T-helper 2 cell treated with Interferon-gamma antibody and Interleukin-4, amounts not matched to agents 5 μg/mL and 100 μg/mL, for 36 hours (primary cell): ENCODE results near the gene KAT6B.
A peak's percentile ranks its signal among the peaks of the same experiment; 100 is the strongest.
"Not testable (repeated sequence)": the region's sequence is repeated elsewhere in the genome, so short reads cannot be mapped to it uniquely, and the experiment has no call there.

Experiments used
- DNase-seq: peaks from one replicate; pipeline ENCODE4 v3.0.0; 2021; ENCODE audit warnings: low spot score
- H3K27ac Mint-ChIP-seq: one replicate; pipeline ENCODE4 v1.8.0; 2021; ENCODE audit warnings: mild to moderate bottlenecking, mixed read lengths
- H3K27me3 Mint-ChIP-seq: one replicate; pipeline ENCODE4 v1.8.0; 2021; ENCODE audit warnings: low read depth, mixed read lengths
- H3K36me3 Mint-ChIP-seq: one replicate; pipeline ENCODE4 v1.8.0; 2021; ENCODE audit warnings: low read depth, mixed read lengths
- H3K4me1 Mint-ChIP-seq: one replicate; pipeline ENCODE4 v1.8.0; 2021; ENCODE audit warnings: low read depth, mixed read lengths
- H3K4me3 Mint-ChIP-seq: one replicate; pipeline ENCODE4 v1.8.0; 2022; ENCODE audit warnings: mild to moderate bottlenecking, moderate library complexity, mixed read lengths
- H3K9me3 Mint-ChIP-seq: one replicate; pipeline ENCODE4 v1.8.0; 2021; ENCODE audit warnings: mixed read lengths

The KAT6B gene

DNA sequence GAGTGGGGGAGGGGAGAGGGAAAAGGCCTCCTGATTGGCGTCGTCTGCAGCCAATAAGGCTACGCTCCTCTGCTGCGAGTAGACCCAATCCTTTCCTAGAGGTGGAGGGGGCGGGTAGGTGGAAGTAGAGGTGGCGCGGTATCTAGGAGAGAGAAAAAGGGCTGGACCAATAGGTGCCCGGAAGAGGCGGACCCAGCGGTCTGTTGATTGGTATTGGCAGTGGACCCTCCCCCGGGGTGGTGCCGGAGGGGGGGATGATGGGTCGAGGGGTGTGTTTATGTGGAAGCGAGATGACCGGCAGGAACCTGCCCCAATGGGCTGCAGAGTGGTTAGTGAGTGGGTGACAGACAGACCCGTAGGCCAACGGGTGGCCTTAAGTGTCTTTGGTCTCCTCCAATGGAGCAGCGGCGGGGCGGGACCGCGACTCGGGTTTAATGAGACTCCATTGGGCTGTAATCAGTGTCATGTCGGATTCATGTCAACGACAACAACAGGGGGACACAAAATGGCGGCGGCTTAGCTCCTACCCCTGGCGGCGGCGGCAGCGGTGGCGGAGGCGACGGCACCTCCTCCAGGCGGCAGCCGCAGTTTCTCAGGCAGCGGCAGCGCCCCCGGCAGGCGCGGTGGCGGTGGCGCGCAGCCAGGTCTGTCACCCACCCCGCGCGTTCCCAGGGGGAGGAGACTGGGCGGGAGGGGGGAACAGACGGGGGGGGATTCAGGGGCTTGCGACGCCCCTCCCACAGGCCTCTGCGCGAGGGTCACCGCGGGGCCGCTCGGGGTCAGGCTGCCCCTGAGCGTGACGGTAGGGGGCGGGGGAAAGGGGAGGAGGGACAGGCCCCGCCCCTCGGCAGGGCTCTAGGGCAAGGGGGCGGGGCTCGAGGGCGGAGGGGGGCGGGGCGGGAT is at the start of gene KAT6B:
Gene KAT6B, plus strand, starts transcription at position 459 of the 903 bp plus-strand sequence. CDS start 16,258 bp downstream, outside the sequence.
- H3K27ac Mint-ChIP-seq: peak within 1 kb of the TSS; percentile 98
- peak within 1 kb of the TSS; percentile 92 for H3K4me3 Mint-ChIP-seq
- H3K36me3 Mint-ChIP-seq: peaks cover 9% of the 10 kb centered on the region
- peaks cover 59% of the 10 kb centered on the region for H3K4me1 Mint-ChIP-seq
- peak; percentile 100 for DNase-seq
- no peaks in the 10 kb centered on the region for H3K27me3 Mint-ChIP-seq
- no peaks in the 10 kb centered on the region for H3K9me3 Mint-ChIP-seq

DNA sequence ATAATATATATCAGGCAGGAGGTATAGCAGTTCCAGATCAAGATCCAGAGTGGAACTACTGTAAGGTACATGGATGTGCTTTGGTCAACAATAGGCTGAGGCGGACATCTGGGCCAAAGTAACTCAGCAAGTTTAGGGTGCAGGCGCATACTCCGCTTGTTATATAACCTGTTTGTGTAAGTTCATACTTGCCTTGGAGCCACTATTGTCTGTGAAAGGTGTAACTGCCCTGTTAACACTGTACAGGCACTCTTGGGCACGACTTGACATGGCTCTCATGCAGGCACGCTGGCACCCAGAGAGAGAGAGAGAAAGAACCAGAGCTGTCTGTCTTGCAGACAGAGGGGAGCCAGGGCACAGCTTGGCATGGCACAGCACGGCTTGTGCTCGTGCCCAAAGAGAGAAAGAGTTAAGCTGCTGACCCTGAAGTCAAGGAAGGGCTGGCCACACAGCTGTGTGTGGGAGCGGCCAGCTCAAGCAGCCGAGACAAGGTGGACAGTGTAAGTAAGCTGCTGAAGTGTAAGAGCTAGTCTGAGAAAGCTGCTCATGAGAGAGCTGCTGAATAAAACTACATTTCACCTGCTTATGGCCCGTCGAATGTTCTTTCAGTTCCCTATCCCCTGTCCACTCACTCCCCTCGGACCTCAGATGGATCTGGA is 47.8 kb upstream of the KAT6B start:
- DNase-seq: no peak
- no peaks in the 10 kb centered on the region for H3K27me3 Mint-ChIP-seq
- H3K36me3 Mint-ChIP-seq: no peaks in the 10 kb centered on the region
- no peaks in the 10 kb centered on the region for H3K4me1 Mint-ChIP-seq
- peaks cover 17% of the 10 kb centered on the region for H3K9me3 Mint-ChIP-seq
- H3K27ac Mint-ChIP-seq: no peak overlapping the region
- no peak overlapping the region for H3K4me3 Mint-ChIP-seq

DNA sequence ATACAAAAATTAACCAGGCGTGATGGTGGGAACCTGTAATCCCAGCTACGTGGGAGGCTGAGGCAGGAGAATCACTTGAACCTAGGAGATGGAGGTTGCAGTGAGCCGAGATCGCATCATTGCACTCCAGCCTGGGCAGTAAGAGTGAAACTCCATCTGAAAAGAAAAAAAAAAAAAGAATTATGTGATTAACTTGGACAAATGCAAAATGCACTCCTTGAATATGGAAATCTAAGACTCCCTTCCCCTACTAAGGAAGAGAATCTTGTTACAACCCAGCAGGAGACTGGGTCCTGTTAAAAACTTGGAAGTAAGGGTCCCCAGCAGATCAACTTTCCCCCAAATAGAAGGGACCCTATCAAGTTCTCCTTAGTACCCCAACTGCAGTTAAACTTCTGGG is 44.5 kb upstream of the KAT6B start:
- not testable (repeated sequence) for H3K4me1 Mint-ChIP-seq, H3K4me3 Mint-ChIP-seq, DNase-seq, H3K27ac Mint-ChIP-seq, H3K27me3 Mint-ChIP-seq, H3K9me3 Mint-ChIP-seq, H3K36me3 Mint-ChIP-seq

DNA sequence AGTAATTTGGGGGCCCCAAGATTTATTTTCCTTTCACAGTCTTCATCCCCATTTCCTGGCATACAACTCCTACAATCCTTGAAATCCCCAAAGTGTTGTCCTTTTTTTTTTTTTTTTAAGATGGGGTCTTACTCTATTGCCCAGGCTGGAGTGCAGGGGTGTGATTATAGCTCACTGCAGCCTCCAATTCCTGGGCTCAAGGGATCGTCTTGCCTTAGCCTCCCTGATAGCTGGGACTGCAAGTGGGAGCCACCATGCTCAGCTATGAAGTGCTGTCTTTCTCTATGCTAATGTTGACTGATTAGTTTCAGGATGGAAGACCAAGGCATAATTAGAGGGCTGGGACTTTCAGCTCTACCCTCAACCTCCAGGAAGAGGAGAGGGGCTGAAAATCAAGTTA is 41.9 kb upstream of the KAT6B start:
- no peak for DNase-seq
- H3K27me3 Mint-ChIP-seq: no peaks in the 10 kb centered on the region
- H3K9me3 Mint-ChIP-seq: no peaks in the 10 kb centered on the region
- H3K4me1 Mint-ChIP-seq: no peaks in the 10 kb centered on the region
- H3K36me3 Mint-ChIP-seq: no peaks in the 10 kb centered on the region
- H3K4me3 Mint-ChIP-seq: no peak overlapping the region
- no peak overlapping the region for H3K27ac Mint-ChIP-seq

DNA sequence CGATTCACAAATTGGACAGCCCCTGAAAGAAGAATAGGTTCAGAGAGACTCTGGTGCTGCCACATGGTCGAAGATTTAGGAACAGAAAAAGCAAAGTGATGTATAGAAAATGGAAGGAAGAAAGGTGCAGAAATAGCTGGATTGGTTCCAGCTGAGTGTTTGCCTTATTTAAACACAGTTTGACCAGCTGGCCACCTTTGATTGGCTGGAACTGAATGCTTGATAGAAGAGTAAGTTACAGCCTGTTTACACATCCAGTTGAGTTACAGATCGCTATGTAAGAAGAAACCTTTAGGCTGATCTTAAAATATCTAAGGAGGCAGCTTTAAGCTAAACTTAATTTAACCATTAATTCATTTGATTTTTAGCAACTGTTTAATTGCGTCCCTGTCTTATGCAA is 40.3 kb upstream of the KAT6B start:
- Mint-ChIP-seq H3K4me3 (no peak overlapping the region), H3K36me3 (no peaks in the 10 kb centered on the region), H3K27me3 (no peaks in the 10 kb centered on the region), H3K4me1 (no peaks in the 10 kb centered on the region), H3K9me3 (no peaks in the 10 kb centered on the region), H3K27ac (peak overlapping the region; percentile 15)
- no peak for DNase-seq

DNA sequence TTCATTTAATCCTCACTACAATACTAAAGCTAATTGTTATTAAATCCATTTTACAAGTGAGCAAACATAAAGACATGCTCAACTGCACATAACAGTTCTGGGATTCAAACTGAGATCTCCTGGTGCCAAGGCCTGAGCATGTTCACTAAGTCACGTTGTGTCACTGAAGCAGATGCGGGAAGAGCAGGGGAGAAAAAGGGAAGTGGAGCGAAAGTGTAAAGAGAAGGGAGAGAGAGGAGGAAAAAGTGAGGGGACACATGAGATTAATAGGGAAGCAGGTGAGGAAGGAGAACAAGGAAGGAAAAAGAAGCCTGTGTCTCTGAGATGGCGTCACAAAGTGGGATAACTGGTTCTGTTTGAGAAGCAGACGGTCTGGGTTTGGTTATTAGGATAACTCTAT is 38.9 kb upstream of the KAT6B start:
- no peaks in the 10 kb centered on the region for H3K36me3 Mint-ChIP-seq
- H3K9me3 Mint-ChIP-seq: no peaks in the 10 kb centered on the region
- no peaks in the 10 kb centered on the region for H3K27me3 Mint-ChIP-seq
- no peaks in the 10 kb centered on the region for H3K4me1 Mint-ChIP-seq
- DNase-seq: no peak
- H3K4me3 Mint-ChIP-seq: no peak overlapping the region
- no peak overlapping the region for H3K27ac Mint-ChIP-seq

DNA sequence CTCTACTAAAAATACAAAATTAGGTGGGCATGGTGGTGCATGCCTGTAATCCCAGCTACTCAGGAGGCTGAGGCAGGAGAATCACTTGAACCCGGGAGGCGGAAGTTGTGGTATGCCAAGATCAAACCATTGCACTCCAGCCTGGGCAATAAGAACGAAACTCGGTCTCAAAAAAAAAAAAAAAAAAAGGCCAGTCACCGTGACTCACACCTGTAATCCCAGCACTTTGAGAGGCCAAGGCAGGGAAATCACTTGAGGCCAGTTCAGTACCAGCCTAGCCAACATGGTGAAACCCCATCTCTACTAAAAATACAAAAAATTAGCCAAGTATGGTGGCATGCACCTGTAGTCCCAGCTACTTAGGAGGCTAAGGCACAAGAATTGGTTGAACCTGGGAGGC is 34.4 kb upstream of the KAT6B start:
- not testable (repeated sequence) for H3K27me3 Mint-ChIP-seq, H3K9me3 Mint-ChIP-seq, H3K4me3 Mint-ChIP-seq, DNase-seq, H3K36me3 Mint-ChIP-seq, H3K27ac Mint-ChIP-seq, H3K4me1 Mint-ChIP-seq

DNA sequence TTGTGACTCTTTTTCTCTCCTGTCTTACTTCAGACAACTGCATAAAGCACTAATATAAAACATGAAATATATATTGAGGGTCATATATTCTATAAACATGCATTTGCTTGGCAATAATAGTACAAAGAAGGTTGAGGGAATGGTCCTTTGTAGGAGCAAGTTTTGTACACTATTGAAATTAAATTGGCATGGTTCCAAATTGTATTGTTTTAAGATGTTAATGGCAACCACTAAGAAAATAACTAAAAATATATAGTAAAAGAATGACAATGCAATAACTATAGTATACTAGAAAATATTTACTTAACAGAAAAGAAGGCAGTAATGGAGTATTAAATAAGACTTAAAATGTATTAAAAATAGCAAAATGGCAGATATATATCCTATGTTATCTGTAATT is 33.7 kb upstream of the KAT6B start:
- Mint-ChIP-seq H3K27me3 (no peaks in the 10 kb centered on the region), H3K36me3 (no peaks in the 10 kb centered on the region)

DNA sequence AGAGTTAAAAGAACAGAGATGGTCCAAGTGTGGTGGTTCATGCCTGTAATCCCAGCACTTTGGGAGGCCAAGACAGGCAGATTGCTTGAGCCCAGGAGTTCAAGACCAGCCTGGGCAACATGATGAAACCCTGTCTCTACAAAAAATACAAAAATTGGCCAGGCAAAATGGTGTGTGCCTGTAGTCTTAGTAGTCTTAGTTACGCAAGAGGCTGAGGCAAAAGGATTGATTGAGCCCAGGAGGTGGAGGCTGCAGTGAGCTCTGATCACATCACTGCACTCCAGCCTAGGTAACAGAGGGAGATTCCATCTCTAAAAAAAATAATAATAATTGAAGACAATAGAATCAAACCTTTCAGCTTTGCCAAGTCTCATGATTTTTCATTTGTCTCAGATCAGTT is 33.2 kb upstream of the KAT6B start:
- not testable (repeated sequence) for H3K27ac Mint-ChIP-seq, H3K4me3 Mint-ChIP-seq, H3K4me1 Mint-ChIP-seq, DNase-seq, H3K9me3 Mint-ChIP-seq, H3K27me3 Mint-ChIP-seq, H3K36me3 Mint-ChIP-seq

More for the DNA sequence above, 33.7 kb upstream of the KAT6B start:
- Mint-ChIP-seq H3K4me1 (peaks cover 4% of the 10 kb centered on the region), H3K9me3 (no peaks in the 10 kb centered on the region), H3K27ac (no peak overlapping the region), H3K4me3 (no peak overlapping the region)
- DNase-seq: no peak

DNA sequence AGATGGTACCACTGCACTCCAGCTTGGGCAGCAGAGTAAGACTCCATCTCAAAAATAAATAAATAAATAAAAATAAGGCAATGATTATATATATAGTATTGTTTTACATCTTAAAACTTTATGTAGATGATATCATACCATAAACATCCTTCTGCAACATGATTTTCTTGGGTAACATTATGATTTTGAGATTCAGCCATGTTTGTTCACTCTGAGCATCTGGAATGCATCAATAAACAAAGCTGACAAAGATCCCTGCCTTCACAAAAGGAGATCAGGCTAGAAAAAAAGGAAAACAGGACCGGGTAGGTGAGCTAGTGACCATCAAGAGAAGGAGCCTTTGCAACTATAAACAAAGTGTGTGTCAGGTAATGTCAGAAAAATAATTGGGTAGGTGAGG is 31.9 kb upstream of the KAT6B start:
- H3K4me3 Mint-ChIP-seq: no peak overlapping the region
- peaks cover 5% of the 10 kb centered on the region for H3K4me1 Mint-ChIP-seq
- H3K9me3 Mint-ChIP-seq: no peaks in the 10 kb centered on the region
- no peaks in the 10 kb centered on the region for H3K36me3 Mint-ChIP-seq
- no peaks in the 10 kb centered on the region for H3K27me3 Mint-ChIP-seq
- no peak for DNase-seq
- H3K27ac Mint-ChIP-seq: no peak overlapping the region

DNA sequence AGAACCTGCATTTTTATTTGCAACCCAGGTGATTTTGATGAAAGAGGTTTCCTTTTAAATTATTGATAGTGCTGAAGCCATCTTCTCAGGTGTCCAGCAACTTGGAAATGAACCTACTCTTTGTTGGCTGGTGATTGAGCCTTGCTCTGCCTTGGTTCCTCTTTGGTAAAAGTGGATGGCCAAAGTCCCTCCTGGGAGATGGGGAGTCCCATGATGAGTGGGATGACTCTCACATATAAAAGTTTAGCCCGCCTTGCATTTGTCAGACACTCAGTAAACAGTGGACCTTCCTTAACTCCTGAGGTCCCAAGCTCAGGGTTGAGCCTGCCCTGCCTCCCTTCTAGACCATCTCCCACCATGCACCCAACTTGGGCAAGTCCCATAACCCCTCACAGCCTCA is 28.9 kb upstream of the KAT6B start:
- Mint-ChIP-seq H3K27ac (no peak overlapping the region), H3K9me3 (no peaks in the 10 kb centered on the region), H3K4me3 (no peak overlapping the region), H3K4me1 (peaks cover 10% of the 10 kb centered on the region), H3K36me3 (no peaks in the 10 kb centered on the region), H3K27me3 (no peaks in the 10 kb centered on the region)
- no peak for DNase-seq

DNA sequence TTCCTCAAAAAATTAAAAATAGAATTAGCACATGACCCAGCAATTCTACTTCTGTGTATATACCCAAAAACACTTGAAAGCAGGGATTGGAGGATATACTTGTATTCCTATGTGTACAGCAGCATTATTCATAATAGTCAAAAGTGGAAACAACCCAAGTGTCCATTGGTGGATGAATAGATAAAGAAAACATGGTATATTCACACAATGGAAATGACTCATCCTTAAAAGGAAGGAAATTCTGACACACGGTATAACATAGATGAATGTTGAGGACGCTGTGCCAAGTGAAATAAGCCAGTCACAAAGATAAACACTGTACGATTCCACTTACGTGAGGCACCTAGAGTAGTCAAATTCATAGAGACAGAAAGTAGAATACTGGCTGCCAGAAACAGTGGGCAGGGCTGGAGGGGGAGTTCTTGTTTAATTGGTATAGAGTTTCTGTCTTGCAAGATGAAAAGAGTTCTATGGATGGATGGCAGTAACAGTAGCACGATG is 26.6 kb upstream of the KAT6B start:
- Mint-ChIP-seq H3K4me1 (peaks cover 10% of the 10 kb centered on the region), H3K4me3 (no peak overlapping the region), H3K36me3 (no peaks in the 10 kb centered on the region), H3K27ac (peak overlapping the region; percentile 39), H3K9me3 (no peaks in the 10 kb centered on the region), H3K27me3 (no peaks in the 10 kb centered on the region)
- DNase-seq: peak; percentile 57

DNA sequence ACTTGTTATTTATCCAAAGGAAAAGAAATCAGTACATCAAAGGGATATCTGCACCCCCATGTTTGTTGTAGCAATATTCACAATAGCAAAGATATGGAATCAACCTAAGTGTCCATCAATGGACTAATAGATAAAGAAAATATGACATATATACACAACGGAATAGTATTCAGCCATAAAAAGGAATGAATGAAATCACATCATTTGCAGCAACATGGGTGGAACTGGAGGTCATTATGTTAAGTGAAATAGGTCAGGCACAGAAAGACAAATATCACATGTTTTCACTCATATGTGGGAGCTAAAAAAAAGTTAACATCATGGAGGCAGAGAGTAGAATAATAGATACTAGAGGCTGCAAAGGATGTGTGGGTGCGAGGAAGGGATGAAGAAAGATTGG is 25.0 kb upstream of the KAT6B start:
- no peak for DNase-seq
- Mint-ChIP-seq H3K27me3 (no peaks in the 10 kb centered on the region), H3K9me3 (no peaks in the 10 kb centered on the region), H3K36me3 (no peaks in the 10 kb centered on the region), H3K4me1 (peaks cover 6% of the 10 kb centered on the region), H3K4me3 (no peak overlapping the region), H3K27ac (no peak overlapping the region)

DNA sequence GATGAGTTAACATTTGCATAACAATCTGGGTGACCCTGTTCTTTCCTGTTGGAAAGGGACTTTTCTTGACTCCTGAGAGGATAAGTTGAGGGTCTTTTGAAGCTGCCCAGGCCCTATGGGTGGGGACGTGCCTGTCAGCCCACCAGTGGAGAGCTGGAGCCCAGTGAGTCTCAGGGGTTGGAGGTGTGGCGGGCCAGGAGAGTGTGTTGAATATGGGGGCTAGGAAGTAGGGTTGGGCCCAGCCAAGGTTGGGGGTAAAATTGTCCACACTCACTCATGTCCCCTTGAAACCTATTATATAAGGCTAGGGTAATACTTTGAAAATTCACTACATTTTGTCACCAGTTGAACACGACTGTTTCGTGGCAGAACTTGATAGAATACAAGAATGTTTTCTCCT is 17.9 kb upstream of the KAT6B start:
- Mint-ChIP-seq H3K4me3 (no peak overlapping the region), H3K9me3 (no peaks in the 10 kb centered on the region)

More for the DNA sequence above, 17.9 kb upstream of the KAT6B start:
- H3K36me3 Mint-ChIP-seq: no peaks in the 10 kb centered on the region
- no peak for DNase-seq
- H3K27ac Mint-ChIP-seq: no peak overlapping the region
- no peaks in the 10 kb centered on the region for H3K27me3 Mint-ChIP-seq
- H3K4me1 Mint-ChIP-seq: no peaks in the 10 kb centered on the region
